ENCODE data around the gene PROSER2. TPM values are rescaled to one million over a fixed set of nuclear protein-coding genes. Genes with fewer than 3 reads are reported as not detected.
A peak's percentile ranks its signal among the peaks of the same experiment; 100 is the strongest.

Gene PROSER2
- total and polyA plus RNA-seq, 2 of the 13 experiments (the other 11 are each of a cell fraction or from before 2014, with no cell fraction given), result 6.9 to 7.7 TPM

- Histone ChIP-seq H3K9me3 (ENCODE audit: low read length) (no peaks in the 10 kb centered on the region), H3K79me2 (ENCODE audit: insufficient read depth, low read length) (peaks cover 80% of the 10 kb centered on the region), H3K36me3 (replicated peaks in 1 of 2; ENCODE audit: control insufficient read depth in 1 of 2, insufficient read depth in 2 of 2, low read length in 2 of 2) (no peaks in the 10 kb centered on the region), H3K9ac (ENCODE audit: insufficient read depth, low read depth, low read length) (peak overlapping the region; percentile 58; the same call in 1 of the 2 replicates), H3K27ac (ENCODE audit: extremely low read length, insufficient read depth, low read length) (peak overlapping the region; percentile 77), H3K4me1 (ENCODE audit: insufficient read depth, low read length) (peaks cover 84% of the 10 kb centered on the region), H3K27me3 (ENCODE audit: control insufficient read depth in 1 of 2, insufficient read depth in 2 of 2, low read length in 2 of 2) (no peaks in the 10 kb centered on the region), H2AFZ (ENCODE audit: low read length) (no peak overlapping the region), H3K4me3 (replicated peaks in 1 of 3; ENCODE audit: insufficient read depth in 1 of 3, low read depth in 2 of 3, low read length in 3 of 3) (peak overlapping the region; percentile 13 to 40 (median 27); a peak in 3 of 6 replicates), H4K20me1 (ENCODE audit: insufficient read depth, low read length) (no peaks in the 10 kb centered on the region), H3K4me2 (ENCODE audit: low read depth, low read length) (peak overlapping the region; percentile 67)
- 7% methylated on average over 5 of the region's 5 CpGs for WGBS (ENCODE audit: low lambda C conversion rate)
- ChIA-PET CTCF (ENCODE audit: low intra/inter-chr PET ratio, low total read pairs) (no interaction called here), POLR2A (interaction anchor here (1.8 to 2.8 kb wide), 2 partner anchors 38 to 43 kb away, joined by 10 to 14 read pairs; no protein-coding TSS in a partner anchor)
- intact Hi-C loops (cut with micrococcal nuclease; ENCODE audit: unreplicated experiment), result no loop called here
- TSS peak; percentile 67 for BruUV-seq (replicated peaks)
- FAIRE-seq (no peak), ATAC-seq (peak; percentile 35; the same call in 2 of the 3 replicates), DNase-seq (ENCODE audit: low spot score) (peak; percentile 78)
- in situ Hi-C loops (cut with HindIII; ENCODE audit: extremely low pct_ligation_motif_present, low pct_unique_long_range_greater_than_20kb), result no loop called here
- TF ChIP-seq FOXC1 (CRISPR knock-in tag; IDR thresholded peaks at IDR 0.05; ENCODE audit: borderline replicate concordance), result no peak
- TF ChIP-seq PITX1 (CRISPR knock-in tag; IDR thresholded peaks at IDR 0.05), result no peak
- TF ChIP-seq CEBPB (IDR thresholded peaks at IDR 0.05; ENCODE audit: borderline replicate concordance, low read depth, low read length), result peak; percentile 69
- peak; percentile 32; the same call in 1 of the 2 replicates for TF ChIP-seq CEBPG (CRISPR knock-in tag; IDR thresholded peaks at IDR 0.05)
- no peak for TF ChIP-seq FOXJ3 (CRISPR knock-in tag; IDR thresholded peaks at IDR 0.05; ENCODE audit: borderline replicate concordance)
- no peak for TF ChIP-seq HMGXB3 (CRISPR knock-in tag; IDR thresholded peaks at IDR 0.05; ENCODE audit: borderline replicate concordance)
- TF ChIP-seq MZF1 (CRISPR knock-in tag; IDR thresholded peaks at IDR 0.05; ENCODE audit: borderline replicate concordance), result no peak
- TF ChIP-seq NFE2L1 (CRISPR knock-in tag; IDR thresholded peaks at IDR 0.05; ENCODE audit: borderline replicate concordance), result no peak
- TF ChIP-seq RFXAP (CRISPR knock-in tag; IDR thresholded peaks at IDR 0.05; ENCODE audit: borderline replicate concordance), result no peak
- TF ChIP-seq NR2F2 (IDR thresholded peaks at IDR 0.05; ENCODE audit: borderline replicate concordance, low read depth), result no peak
- no peak for TF ChIP-seq ZNF329 (CRISPR knock-in tag; IDR thresholded peaks at IDR 0.05; ENCODE audit: low read depth)
- no peak for TF ChIP-seq HNRNPUL1 (IDR thresholded peaks at IDR 0.05; ENCODE audit: low read depth, low read length)
- no peak for TF ChIP-seq ETV5 (CRISPR knock-in tag; IDR thresholded peaks at IDR 0.05; ENCODE audit: borderline replicate concordance)
- no peak for TF ChIP-seq HOXA7 (CRISPR knock-in tag; IDR thresholded peaks at IDR 0.05)
- no peak for TF ChIP-seq GLMP (CRISPR knock-in tag; IDR thresholded peaks at IDR 0.05; ENCODE audit: borderline replicate concordance)
- TF ChIP-seq CEBPZ (IDR thresholded peaks at IDR 0.05; ENCODE audit: low read length), result no peak
- 0 out of 2 replicates have a peak, but pooled peaks have one; percentile 4 for TF ChIP-seq HMG20A (CRISPR knock-in tag; IDR thresholded peaks at IDR 0.05; ENCODE audit: borderline replicate concordance)
Observed at GRCh38 chr10:11832042-11832441, 8.9 kb downstream of the PROSER2 start.

All from HepG2 (cell line).